ENCODE measurements around the gene PHACTR1. TPM values are rescaled to one million over a fixed set of nuclear protein-coding genes. Genes with fewer than 3 reads are reported as not detected.

Gene PHACTR1
- total and polyA plus RNA-seq, 3 experiments from 2014 or later: 0.04 to 0.38 (median 0.04) TPM

DNA sequence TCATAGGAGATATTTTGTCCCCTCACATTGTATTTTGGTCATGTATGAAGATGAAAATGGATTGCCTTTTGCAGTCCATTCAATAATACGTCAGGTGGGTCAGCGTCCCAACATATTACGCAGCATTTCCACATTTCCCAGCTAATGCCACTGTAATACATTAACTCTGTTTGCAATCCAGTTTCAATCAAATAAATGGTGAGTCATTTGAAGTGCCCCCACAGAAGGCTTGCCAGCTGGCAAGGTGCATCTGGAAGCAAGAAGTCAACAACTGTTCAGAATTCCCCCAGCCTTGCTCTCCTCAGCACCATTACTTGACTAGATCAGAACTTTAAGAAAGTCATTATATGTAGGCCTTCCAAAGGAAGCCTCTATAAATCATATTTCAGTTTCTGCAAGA, 50.4 kb downstream of the PHACTR1 start:
- Mint-ChIP-seq H3K9me3 (no peaks in the 10 kb centered on the region), H3K4me1 (no peaks in the 10 kb centered on the region), H3K4me3 (no peak overlapping the region), H3K27ac (no peak overlapping the region), H3K36me3 (no peaks in the 10 kb centered on the region), H3K27me3 (no peaks in the 10 kb centered on the region)
- Histone ChIP-seq H3K36me3 (ENCODE audit: insufficient read depth, low read length) (no peaks in the 10 kb centered on the region), H3K4me1 (ENCODE audit: insufficient read depth, low read length) (no peaks in the 10 kb centered on the region), H3K4me3 (ENCODE audit: low read length) (no peak overlapping the region), H3K9me3 (ENCODE audit: low read length) (no peaks in the 10 kb centered on the region), H3K27me3 (ENCODE audit: insufficient read depth, low read length, poor library complexity, severe bottlenecking) (no peaks in the 10 kb centered on the region), H3K27ac (ENCODE audit: low read depth, low read length) (no peak overlapping the region)
- CTCF ChIA-PET: no interaction called here
- no peak for DNase-seq
- POLR2A ChIA-PET: no interaction called here

DNA sequence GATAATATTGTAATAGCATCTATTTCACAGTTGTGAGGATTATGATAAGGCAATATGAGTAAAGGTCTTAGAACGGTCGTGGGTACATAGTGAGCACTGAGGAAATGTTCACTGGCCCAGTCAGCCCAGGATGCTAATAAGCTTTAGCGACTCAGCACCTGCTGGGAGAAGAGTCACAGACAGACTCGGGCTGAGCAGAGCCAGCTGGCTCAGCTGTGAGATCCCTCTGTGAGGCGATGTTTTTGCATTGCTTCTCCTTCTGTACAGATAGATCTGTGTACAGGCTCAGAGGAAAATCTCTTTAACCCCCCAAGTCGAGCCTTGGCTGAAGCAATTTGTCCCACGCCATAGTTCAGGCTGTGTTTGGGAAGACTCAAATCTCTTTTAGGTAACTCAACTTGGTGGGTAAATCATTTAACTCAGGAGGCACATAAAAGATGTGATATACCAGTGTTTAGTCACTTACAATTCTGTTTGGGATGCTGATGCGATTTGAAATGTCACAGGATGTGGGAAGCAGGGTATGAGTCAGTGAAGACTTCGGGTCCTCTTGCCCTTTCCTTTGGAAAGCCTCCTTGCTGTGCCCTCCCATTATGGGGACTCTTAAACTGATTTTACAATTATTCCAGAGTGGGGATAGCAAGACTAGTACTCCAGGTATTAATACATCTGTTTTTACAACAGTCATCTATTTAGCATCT, 53.1 kb downstream of the PHACTR1 start:
- Mint-ChIP-seq H3K4me1 (no peaks in the 10 kb centered on the region), H3K27ac (no peak overlapping the region), H3K27me3 (peaks cover 2 to 3% of the 10 kb centered on the region in 2 donors), H3K9me3 (no peaks in the 10 kb centered on the region), H3K4me3 (no peak overlapping the region), H3K36me3 (no peaks in the 10 kb centered on the region)
- no peak overlapping the region for H3K4me3 ChIP-seq (ENCODE audit: low read length)
- H3K4me1 ChIP-seq (ENCODE audit: insufficient read depth, low read length): no peaks in the 10 kb centered on the region
- H3K36me3 ChIP-seq (ENCODE audit: insufficient read depth, low read length): no peaks in the 10 kb centered on the region
- H3K9me3 ChIP-seq (ENCODE audit: low read length): no peaks in the 10 kb centered on the region
- ChIA-PET CTCF (no interaction called here), POLR2A (no interaction called here)
- no peak for DNase-seq
- H3K27ac ChIP-seq (ENCODE audit: low read depth, low read length): no peak overlapping the region
- no peaks in the 10 kb centered on the region for H3K27me3 ChIP-seq (ENCODE audit: insufficient read depth, low read length, poor library complexity, severe bottlenecking)

DNA sequence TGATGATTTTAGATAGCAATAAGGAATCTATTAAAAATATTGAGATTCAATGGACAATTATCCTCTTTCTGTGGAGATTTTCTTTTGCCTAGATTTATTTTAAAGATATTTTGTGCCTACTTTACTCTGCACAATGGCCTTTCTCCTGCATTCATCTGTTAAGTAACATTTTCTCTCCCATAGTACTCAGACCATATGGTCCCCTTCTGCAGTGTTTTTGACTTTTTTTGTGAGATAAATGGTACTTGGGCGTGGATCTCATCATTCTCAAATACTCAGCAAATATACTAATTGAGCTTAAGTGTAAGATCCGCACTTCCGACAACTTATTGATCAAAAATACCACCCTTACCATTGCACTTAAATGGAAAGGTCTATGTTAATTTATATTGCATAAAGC, 55.8 kb downstream of the PHACTR1 start:
- Mint-ChIP-seq H3K9me3 (no peaks in the 10 kb centered on the region), H3K4me3 (no peak overlapping the region), H3K27ac (no peak overlapping the region), H3K27me3 (peaks cover 3% of the 10 kb centered on the region in 2 donors), H3K36me3 (no peaks in the 10 kb centered on the region), H3K4me1 (no peaks in the 10 kb centered on the region)
- Histone ChIP-seq H3K9me3 (ENCODE audit: low read length) (no peaks in the 10 kb centered on the region), H3K27me3 (ENCODE audit: insufficient read depth, low read length, poor library complexity, severe bottlenecking) (no peaks in the 10 kb centered on the region), H3K4me3 (ENCODE audit: low read length) (no peak overlapping the region), H3K27ac (ENCODE audit: low read depth, low read length) (no peak overlapping the region), H3K36me3 (ENCODE audit: insufficient read depth, low read length) (no peaks in the 10 kb centered on the region), H3K4me1 (ENCODE audit: insufficient read depth, low read length) (no peaks in the 10 kb centered on the region)
- no peak for DNase-seq
- CTCF ChIA-PET: no interaction called here
- POLR2A ChIA-PET: no interaction called here

DNA sequence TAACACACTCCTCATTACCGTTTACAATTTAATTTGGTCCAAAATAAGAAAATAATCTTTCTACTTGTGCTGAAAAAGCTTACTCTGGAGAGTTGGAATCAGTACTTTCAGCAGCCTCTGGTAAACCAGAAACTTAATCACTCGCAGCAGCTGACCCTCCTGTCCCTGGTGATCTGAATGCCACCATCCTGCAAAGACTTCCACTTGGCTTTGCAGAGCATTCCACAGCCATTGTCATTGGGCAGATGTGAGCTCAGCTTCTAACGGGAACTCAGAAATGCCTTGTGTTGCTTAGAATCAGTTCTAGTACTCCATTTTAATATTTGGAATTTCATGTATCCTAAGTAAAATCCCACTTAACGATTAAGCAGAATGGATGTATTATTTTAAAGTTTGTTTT, 59.7 kb downstream of the PHACTR1 start:
- POLR2A ChIA-PET: no interaction called here
- H3K36me3 Mint-ChIP-seq: no peaks in the 10 kb centered on the region
- no peak overlapping the region for H3K4me3 Mint-ChIP-seq
- CTCF ChIA-PET: no interaction called here
- Histone ChIP-seq H3K27me3 (ENCODE audit: insufficient read depth, low read length, poor library complexity, severe bottlenecking) (no peaks in the 10 kb centered on the region), H3K36me3 (ENCODE audit: insufficient read depth, low read length) (no peaks in the 10 kb centered on the region), H3K27ac (ENCODE audit: low read depth, low read length) (no peak overlapping the region), H3K9me3 (ENCODE audit: low read length) (no peaks in the 10 kb centered on the region), H3K4me1 (ENCODE audit: insufficient read depth, low read length) (no peaks in the 10 kb centered on the region), H3K4me3 (ENCODE audit: low read length) (no peak overlapping the region)
- H3K4me1 Mint-ChIP-seq: no peaks in the 10 kb centered on the region
- H3K27ac Mint-ChIP-seq: no peak overlapping the region
- no peaks in the 10 kb centered on the region for H3K9me3 Mint-ChIP-seq
- no peak for DNase-seq
- H3K27me3 Mint-ChIP-seq: peaks cover 7 to 8% of the 10 kb centered on the region in 2 donors

DNA sequence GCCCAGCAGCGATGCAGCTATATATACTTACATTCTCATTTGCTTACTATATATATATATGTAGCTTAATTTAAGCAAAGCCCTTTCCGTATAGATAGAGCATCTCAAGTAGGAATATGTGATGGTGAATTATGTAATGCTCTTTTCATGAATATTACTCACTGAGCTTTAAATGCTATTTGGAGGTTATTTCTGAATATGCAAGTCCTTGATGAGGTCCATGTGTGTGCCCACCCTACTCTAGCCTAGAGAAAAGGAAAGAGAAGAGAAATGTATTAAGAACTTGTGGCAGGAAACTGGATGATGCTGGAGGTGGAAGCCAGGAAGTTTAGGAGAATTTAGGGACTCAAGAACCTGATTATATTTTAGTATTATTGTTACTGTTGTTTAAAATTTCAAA, 63.2 kb downstream of the PHACTR1 start:
- no peaks in the 10 kb centered on the region for H3K9me3 ChIP-seq (ENCODE audit: low read length)
- no peaks in the 10 kb centered on the region for H3K36me3 ChIP-seq (ENCODE audit: insufficient read depth, low read length)
- Mint-ChIP-seq H3K27me3 (peaks cover 5 to 13% of the 10 kb centered on the region in 2 donors), H3K36me3 (no peaks in the 10 kb centered on the region), H3K9me3 (no peaks in the 10 kb centered on the region), H3K4me1 (no peaks in the 10 kb centered on the region), H3K27ac (no peak overlapping the region), H3K4me3 (no peak overlapping the region)
- H3K4me3 ChIP-seq (ENCODE audit: low read length): no peak overlapping the region
- no peak for DNase-seq
- POLR2A ChIA-PET: no interaction called here
- H3K4me1 ChIP-seq (ENCODE audit: insufficient read depth, low read length): no peaks in the 10 kb centered on the region
- H3K27me3 ChIP-seq (ENCODE audit: insufficient read depth, low read length, poor library complexity, severe bottlenecking): no peaks in the 10 kb centered on the region
- CTCF ChIA-PET: no interaction called here
- H3K27ac ChIP-seq (ENCODE audit: low read depth, low read length): no peak overlapping the region

DNA sequence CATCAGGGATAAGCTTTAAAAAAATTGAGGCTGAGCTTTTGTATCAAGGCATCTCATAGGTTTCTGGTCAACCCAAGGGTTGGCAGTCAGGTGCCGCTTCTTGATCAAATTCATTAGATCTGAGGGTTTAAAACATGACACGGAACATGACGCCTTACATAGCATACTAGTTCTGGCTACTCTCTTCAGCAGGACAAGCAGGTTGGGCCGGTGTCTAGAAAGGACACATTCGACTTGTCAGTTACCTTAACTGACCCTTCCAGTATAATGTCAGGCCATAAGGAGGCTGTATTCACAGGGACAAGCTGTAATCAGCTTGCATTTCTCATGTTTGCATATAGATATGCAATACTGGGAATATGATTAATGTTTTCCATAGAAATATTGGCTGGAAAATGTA, 65.6 kb downstream of the PHACTR1 start:
- POLR2A ChIA-PET: no interaction called here
- Mint-ChIP-seq H3K4me1 (no peaks in the 10 kb centered on the region), H3K27me3 (peaks cover 5 to 13% of the 10 kb centered on the region in 2 donors), H3K27ac (no peak overlapping the region), H3K36me3 (no peaks in the 10 kb centered on the region), H3K4me3 (no peak overlapping the region), H3K9me3 (no peaks in the 10 kb centered on the region)
- Histone ChIP-seq H3K4me1 (ENCODE audit: insufficient read depth, low read length) (no peaks in the 10 kb centered on the region), H3K27ac (ENCODE audit: low read depth, low read length) (no peak overlapping the region), H3K9me3 (ENCODE audit: low read length) (no peaks in the 10 kb centered on the region), H3K4me3 (ENCODE audit: low read length) (no peak overlapping the region), H3K36me3 (ENCODE audit: insufficient read depth, low read length) (no peaks in the 10 kb centered on the region), H3K27me3 (ENCODE audit: insufficient read depth, low read length, poor library complexity, severe bottlenecking) (no peaks in the 10 kb centered on the region)
- DNase-seq: no peak
- CTCF ChIA-PET: no interaction called here

DNA sequence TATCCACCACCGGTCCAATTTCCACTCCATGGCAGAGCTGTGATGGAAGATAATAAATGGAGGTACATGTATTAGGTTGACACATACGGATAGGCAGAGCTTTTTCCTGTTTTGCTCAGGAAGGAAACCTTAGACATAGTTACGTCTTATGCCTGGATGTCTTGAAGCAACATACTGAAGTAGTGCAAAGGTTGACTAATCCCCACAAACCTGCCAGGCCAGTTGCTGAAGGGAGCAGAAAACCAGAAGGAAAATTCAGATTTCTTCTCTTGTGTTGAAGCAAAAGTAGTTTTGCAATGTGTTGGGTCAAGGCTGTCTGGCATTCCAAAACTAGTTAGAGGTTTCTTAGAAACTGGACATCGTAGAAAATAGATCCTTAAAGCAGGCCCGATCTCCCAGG, 68.7 kb downstream of the PHACTR1 start:
- Mint-ChIP-seq H3K27ac (no peak overlapping the region), H3K36me3 (no peaks in the 10 kb centered on the region), H3K27me3 (peaks cover 3 to 10% of the 10 kb centered on the region in 2 donors), H3K9me3 (no peaks in the 10 kb centered on the region), H3K4me3 (no peak overlapping the region), H3K4me1 (no peaks in the 10 kb centered on the region)
- no peaks in the 10 kb centered on the region for H3K27me3 ChIP-seq (ENCODE audit: insufficient read depth, low read length, poor library complexity, severe bottlenecking)
- no peaks in the 10 kb centered on the region for H3K4me1 ChIP-seq (ENCODE audit: insufficient read depth, low read length)
- H3K27ac ChIP-seq (ENCODE audit: low read depth, low read length): no peak overlapping the region
- H3K4me3 ChIP-seq (ENCODE audit: low read length): no peak overlapping the region
- POLR2A ChIA-PET: no interaction called here
- CTCF ChIA-PET: no interaction called here
- no peaks in the 10 kb centered on the region for H3K36me3 ChIP-seq (ENCODE audit: insufficient read depth, low read length)
- DNase-seq: no peak
- H3K9me3 ChIP-seq (ENCODE audit: low read length): no peaks in the 10 kb centered on the region

DNA sequence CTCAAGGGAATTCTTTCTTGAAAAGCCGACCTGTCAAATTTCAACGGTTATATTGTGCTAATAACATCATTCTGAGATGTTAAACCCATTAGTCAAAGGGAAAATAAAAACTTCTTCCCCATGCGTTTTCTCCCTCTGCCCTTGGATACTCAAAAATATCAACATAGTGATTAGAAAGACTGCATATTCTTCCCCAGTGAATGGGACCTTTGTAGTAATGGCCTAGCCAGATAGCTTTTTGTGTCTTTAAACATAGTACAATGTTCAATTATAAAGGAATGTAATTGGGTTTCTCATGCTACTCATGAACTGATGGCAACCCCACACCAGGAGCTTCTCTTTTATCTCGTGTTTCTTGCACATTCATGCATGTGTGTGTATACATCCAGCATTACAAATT, 69.4 kb downstream of the PHACTR1 start:
- Mint-ChIP-seq H3K36me3 (no peaks in the 10 kb centered on the region), H3K9me3 (no peaks in the 10 kb centered on the region), H3K27me3 (peaks cover under 1 to 16% of the 10 kb centered on the region in 2 donors), H3K4me1 (no peaks in the 10 kb centered on the region), H3K27ac (no peak overlapping the region), H3K4me3 (no peak overlapping the region)
- no peak for DNase-seq
- H3K36me3 ChIP-seq (ENCODE audit: insufficient read depth, low read length): no peaks in the 10 kb centered on the region
- no peak overlapping the region for H3K27ac ChIP-seq (ENCODE audit: low read depth, low read length)
- H3K4me1 ChIP-seq (ENCODE audit: insufficient read depth, low read length): no peaks in the 10 kb centered on the region
- POLR2A ChIA-PET: no interaction called here
- no peak overlapping the region for H3K4me3 ChIP-seq (ENCODE audit: low read length)
- no peaks in the 10 kb centered on the region for H3K27me3 ChIP-seq (ENCODE audit: insufficient read depth, low read length, poor library complexity, severe bottlenecking)
- CTCF ChIA-PET: no interaction called here
- H3K9me3 ChIP-seq (ENCODE audit: low read length): no peaks in the 10 kb centered on the region

DNA sequence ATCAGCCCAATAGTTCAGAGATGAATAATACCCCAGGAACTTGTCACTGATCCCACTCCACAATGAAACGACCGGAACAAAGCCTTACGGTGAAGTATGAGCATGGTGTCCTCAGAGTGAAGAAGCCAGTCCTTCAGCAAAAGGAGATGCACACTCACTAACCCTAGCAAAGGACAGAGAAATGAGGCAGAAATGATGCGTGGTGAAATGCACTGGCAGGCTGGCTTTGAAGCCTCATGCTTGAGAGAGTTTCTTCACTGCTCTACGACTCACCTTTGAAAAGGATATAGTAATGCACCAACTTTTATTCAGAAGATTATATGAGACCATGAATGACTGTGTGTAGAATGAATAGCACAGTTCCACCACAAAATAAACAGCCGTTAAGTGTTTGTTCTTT, 74.8 kb downstream of the PHACTR1 start:
- ChIA-PET CTCF (no interaction called here), POLR2A (no interaction called here)
- H3K27ac Mint-ChIP-seq: no peak overlapping the region
- H3K9me3 ChIP-seq (ENCODE audit: low read length): no peaks in the 10 kb centered on the region
- H3K4me3 Mint-ChIP-seq: no peak overlapping the region
- H3K27me3 ChIP-seq (ENCODE audit: insufficient read depth, low read length, poor library complexity, severe bottlenecking): no peaks in the 10 kb centered on the region
- no peak overlapping the region for H3K27ac ChIP-seq (ENCODE audit: low read depth, low read length)
- no peak for DNase-seq
- no peaks in the 10 kb centered on the region for H3K9me3 Mint-ChIP-seq
- no peaks in the 10 kb centered on the region for H3K4me1 Mint-ChIP-seq
- H3K4me1 ChIP-seq (ENCODE audit: insufficient read depth, low read length): no peaks in the 10 kb centered on the region
- no peaks in the 10 kb centered on the region for H3K36me3 ChIP-seq (ENCODE audit: insufficient read depth, low read length)
- peaks cover 0 to 8% of the 10 kb centered on the region in 2 donors for H3K27me3 Mint-ChIP-seq
- no peaks in the 10 kb centered on the region for H3K36me3 Mint-ChIP-seq
- no peak overlapping the region for H3K4me3 ChIP-seq (ENCODE audit: low read length)

All from CD8-positive, alpha-beta memory T cell (primary cell).